ENCODE measurements around the gene SIGLEC12.

GRCh38 chr19:51448011-51448410, 53.6 kb downstream of the SIGLEC12 start:
- TF ChIP-seq POLR2A (IDR thresholded peaks at IDR 0.05) (no peak), CTCF (IDR thresholded peaks at IDR 0.05 in 4 of 5, conservative IDR thresholded peaks at IDR 0.05 in 1 of 5) (no peak)

Data from gastrocnemius medialis (tissue), 4 donors.